Tibial nerve (tissue), 4 donors: ENCODE data around the gene TNIK. TPM values are rescaled to one million over a fixed set of nuclear protein-coding genes. Genes with fewer than 3 reads are reported as not detected.

ENCODE experiments used
- DNase-seq, 2 donors: peaks; one replicate each; pipeline ENCODE4 v3.0.0-alpha.2; 2019; ENCODE audit warnings: low spot score in 2 of 2
- H3K27ac ChIP-seq, 4 donors: fragments of 200-600 bp; sonication (generic) in 3 of 4; one replicate each; pipeline ENCODE4 v1.5.1; 2017 to 2019; ENCODE audit warnings: mild to moderate bottlenecking in 1 of 4
- H3K27me3 ChIP-seq, 2 donors: fragments of 200-600 bp; sonication (generic) in 1 of 2; one replicate each; pipeline versions ENCODE4 v1.5.1 to v1.6.0; 2017 to 2019
- H3K36me3 ChIP-seq, 3 donors: fragments of 200-600 bp; sonication (generic); one replicate each; pipeline ENCODE4 v1.5.1; 2018 to 2019
- H3K4me1 ChIP-seq, 4 donors: fragments of 200-600 bp; sonication (generic) in 3 of 4; one replicate each; pipeline ENCODE4 v1.5.1; 2017 to 2019
- H3K4me3 ChIP-seq, 4 donors: fragments of 200-600 bp; sonication (generic) in 3 of 4; one replicate each; pipeline ENCODE4 v1.5.1; 2017 to 2019; ENCODE audit warnings: mild to moderate bottlenecking in 1 of 4, moderate library complexity in 1 of 4
- H3K9me3 ChIP-seq, 4 donors: fragments of 200-600 bp; sonication (generic) in 3 of 4; one replicate each; pipeline ENCODE4 v1.5.1; 2017 to 2019
- EP300 ChIP-seq, 2 donors: sonication (generic); formaldehyde crosslinking; IDR thresholded peaks; one replicate each; pipeline ENCODE4 v1.6.1; 2017; ENCODE audit warnings: antibody characterized with exemption in 2 of 2, mild to moderate bottlenecking in 1 of 2
- POLR2A ChIP-seq, 2 donors: fragments of 450-650 bp; IDR thresholded peaks; one replicate each; pipeline ENCODE4 v1.6.1; 2017; ENCODE audit warnings: antibody characterized with exemption in 2 of 2, mild to moderate bottlenecking in 2 of 2, moderate library complexity in 2 of 2
- WGBS, 2 donors: methylation state at CpG; one replicate each; pipeline ENCODE4 v1.1.5; 2018; 5-methylcytosine and 5-hydroxymethylcytosine counted together
- total RNA-seq, 4 donors: library from RNA; depleted of rRNA; stranded (reverse); fragments of >200 nt; gene quantifications; one replicate each; pipeline ENCODE4 v1.1.0, GENCODE V29; 2016
- TF ChIP-seq, protein P1 (sequence below), 5 experiments: fragments of 200-600 bp in 3 of 5; fragments of 450-650 bp in 2 of 5; sonication (generic) in 3 of 5; IDR thresholded peaks; one replicate each; pipeline ENCODE4 v1.5.1; 2016 to 2019; ENCODE audit warnings: antibody characterized with exemption in 5 of 5, mild to moderate bottlenecking in 3 of 5, moderate library complexity in 2 of 5

Gene TNIK
- total RNA-seq, 4 donors from 2014 or later: 5.4 to 11.1 (median 7.5) TPM

GRCh38 chr3:171268677-171269076, 191.5 kb downstream of the TNIK start:
- TF ChIP-seq EP300 (IDR thresholded peaks at IDR 0.05): no peak
- TF ChIP-seq, protein P1, sequence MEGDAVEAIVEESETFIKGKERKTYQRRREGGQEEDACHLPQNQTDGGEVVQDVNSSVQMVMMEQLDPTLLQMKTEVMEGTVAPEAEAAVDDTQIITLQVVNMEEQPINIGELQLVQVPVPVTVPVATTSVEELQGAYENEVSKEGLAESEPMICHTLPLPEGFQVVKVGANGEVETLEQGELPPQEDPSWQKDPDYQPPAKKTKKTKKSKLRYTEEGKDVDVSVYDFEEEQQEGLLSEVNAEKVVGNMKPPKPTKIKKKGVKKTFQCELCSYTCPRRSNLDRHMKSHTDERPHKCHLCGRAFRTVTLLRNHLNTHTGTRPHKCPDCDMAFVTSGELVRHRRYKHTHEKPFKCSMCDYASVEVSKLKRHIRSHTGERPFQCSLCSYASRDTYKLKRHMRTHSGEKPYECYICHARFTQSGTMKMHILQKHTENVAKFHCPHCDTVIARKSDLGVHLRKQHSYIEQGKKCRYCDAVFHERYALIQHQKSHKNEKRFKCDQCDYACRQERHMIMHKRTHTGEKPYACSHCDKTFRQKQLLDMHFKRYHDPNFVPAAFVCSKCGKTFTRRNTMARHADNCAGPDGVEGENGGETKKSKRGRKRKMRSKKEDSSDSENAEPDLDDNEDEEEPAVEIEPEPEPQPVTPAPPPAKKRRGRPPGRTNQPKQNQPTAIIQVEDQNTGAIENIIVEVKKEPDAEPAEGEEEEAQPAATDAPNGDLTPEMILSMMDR (IDR thresholded peaks at IDR 0.05): no peak
- no peak for TF ChIP-seq POLR2A (IDR thresholded peaks at IDR 0.05)
- H3K9me3 ChIP-seq: peaks cover 0 to 11% (median 2%) of the 10 kb centered on the region in 4 donors
- no peaks in the 10 kb centered on the region for H3K27me3 ChIP-seq
- H3K36me3 ChIP-seq: no peaks in the 10 kb centered on the region
- H3K27ac ChIP-seq: no peak overlapping the region
- WGBS, 2 donors: 41 to 50% methylated on average over 1 of the region's 1 CpG
- DNase-seq: no peak
- no peak overlapping the region for H3K4me3 ChIP-seq
- peaks cover 0 to 19% (median 0%) of the 10 kb centered on the region in 4 donors for H3K4me1 ChIP-seq

DNA sequence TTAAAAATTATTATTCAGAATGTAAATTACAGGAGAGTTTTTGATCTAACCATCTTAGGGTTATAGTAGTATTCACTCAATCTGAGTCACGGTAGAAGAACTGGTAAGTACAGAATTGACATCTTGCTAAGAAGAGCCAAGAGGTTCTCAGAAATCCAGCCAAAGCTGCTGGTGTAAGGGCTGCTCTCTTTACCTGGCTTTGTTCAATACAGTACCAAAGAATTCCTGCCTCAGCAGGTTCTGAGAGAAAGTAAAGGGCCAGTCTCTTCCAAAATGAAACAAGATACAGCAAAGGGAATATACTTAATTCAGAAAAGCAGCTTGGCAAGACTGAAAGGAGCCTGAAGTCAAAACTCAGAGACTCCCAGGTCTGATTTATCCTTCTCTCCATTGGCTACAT, 193.1 kb downstream of the TNIK start:
- peaks cover 0 to 19% (median 0%) of the 10 kb centered on the region in 4 donors for H3K4me1 ChIP-seq
- TF ChIP-seq EP300 (IDR thresholded peaks at IDR 0.05) (no peak), POLR2A (IDR thresholded peaks at IDR 0.05) (no peak)
- TF ChIP-seq, protein P1 (IDR thresholded peaks at IDR 0.05): no peak
- H3K36me3 ChIP-seq: no peaks in the 10 kb centered on the region
- H3K27ac ChIP-seq: no peak overlapping the region
- no peaks in the 10 kb centered on the region for H3K27me3 ChIP-seq
- no peak for DNase-seq
- H3K4me3 ChIP-seq: no peak overlapping the region
- H3K9me3 ChIP-seq: peaks cover 0 to 1% (median 0%) of the 10 kb centered on the region in 4 donors
- 72 to 80% methylated on average over 1 of the region's 1 CpG for WGBS, 2 donors

- DNase-seq: no peak
- peaks cover 0 to 19% (median 0%) of the 10 kb centered on the region in 4 donors for H3K4me1 ChIP-seq
Observed at GRCh38 chr3:171266740-171267073, 193.5 kb downstream of the TNIK start.

DNA sequence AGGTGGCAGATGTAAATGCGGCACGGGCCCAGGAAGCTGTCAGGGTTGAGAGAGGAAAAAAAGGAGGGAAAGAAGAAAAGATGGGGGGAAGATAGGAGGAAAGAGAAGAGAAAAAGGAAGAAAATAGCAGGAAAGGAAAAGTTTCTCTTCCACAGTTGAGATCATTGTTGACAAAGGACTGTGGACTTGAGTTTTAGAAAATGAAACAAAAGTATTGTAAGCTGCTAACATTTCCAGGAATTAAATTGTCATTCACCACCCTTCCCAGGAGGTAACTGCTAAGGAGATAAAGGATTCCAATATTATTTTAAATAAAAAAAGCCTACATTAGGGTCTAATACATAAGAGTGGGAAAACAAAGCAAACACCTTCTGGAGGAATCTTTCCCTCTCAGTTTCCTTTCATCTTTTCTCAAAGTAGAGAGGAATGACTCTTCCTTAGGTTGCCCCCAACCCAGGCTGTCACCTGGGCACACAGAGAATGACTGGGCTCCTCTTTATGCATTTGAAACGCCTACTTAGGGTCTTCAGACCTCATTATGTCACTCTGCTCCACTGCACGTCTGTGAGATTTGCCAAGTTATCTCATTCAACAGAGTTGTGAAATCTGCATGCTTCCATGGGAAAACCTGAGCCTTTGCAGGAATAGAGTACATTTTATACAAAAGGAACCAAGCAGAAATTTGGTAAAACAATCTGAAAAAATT, 194.0 kb downstream of the TNIK start:
- Histone ChIP-seq H3K4me1 (peaks cover 0 to 19% (median 0%) of the 10 kb centered on the region in 4 donors), H3K4me3 (no peak overlapping the region), H3K9me3 (no peaks in the 10 kb centered on the region), H3K27me3 (no peaks in the 10 kb centered on the region), H3K27ac (no peak overlapping the region), H3K36me3 (no peaks in the 10 kb centered on the region)
- no peak for DNase-seq
- 71 to 81% methylated on average over 4 of the region's 4 CpGs for WGBS, 2 donors
- TF ChIP-seq, protein P1 (IDR thresholded peaks at IDR 0.05): no peak
- TF ChIP-seq EP300 (IDR thresholded peaks at IDR 0.05) (no peak), POLR2A (IDR thresholded peaks at IDR 0.05) (no peak)

More at GRCh38 chr3:171266740-171267073, 193.5 kb downstream of the TNIK start:
- TF ChIP-seq, protein P1 (IDR thresholded peaks at IDR 0.05): no peak
- Histone ChIP-seq H3K27me3 (no peaks in the 10 kb centered on the region), H3K36me3 (no peaks in the 10 kb centered on the region), H3K4me3 (no peak overlapping the region), H3K27ac (no peak overlapping the region), H3K9me3 (no peaks in the 10 kb centered on the region)
- 51 to 62% methylated on average over 1 of the region's 1 CpG for WGBS, 2 donors

- no peaks in the 10 kb centered on the region for H3K27me3 ChIP-seq
- H3K4me3 ChIP-seq: no peak overlapping the region
- TF ChIP-seq, protein P1 (IDR thresholded peaks at IDR 0.05): no peak
- no peak for TF ChIP-seq POLR2A (IDR thresholded peaks at IDR 0.05)
- TF ChIP-seq EP300 (IDR thresholded peaks at IDR 0.05): no peak
- no peaks in the 10 kb centered on the region for H3K9me3 ChIP-seq
- no peak for DNase-seq
- peaks cover 0 to 15% (median 0%) of the 10 kb centered on the region in 4 donors for H3K4me1 ChIP-seq
- WGBS, 2 donors: 84 to 85% methylated on average over 6 of the region's 6 CpGs
- no peak overlapping the region for H3K27ac ChIP-seq
- H3K36me3 ChIP-seq: no peaks in the 10 kb centered on the region
Observed at GRCh38 chr3:171264758-171265157, 195.4 kb downstream of the TNIK start.
